K562 (cell line): ENCODE measurements around the gene ESR2. TPM values are rescaled to one million over a fixed set of nuclear protein-coding genes. Genes with fewer than 3 reads are reported as not detected.

Experiments used
- CREB1 ChIP-seq, 2 experiments: sonication (generic) in 1 of 2; formaldehyde crosslinking in 1 of 2; IDR thresholded peaks; 2 replicates each; pipeline versions ENCODE4 v1.6.1 to v1.8.0; 2012 to 2022; ENCODE audit warnings: inconsistent platforms in 1 of 2, mild to moderate bottlenecking in 1 of 2, missing genetic modification reagents in 1 of 2, moderate library complexity in 1 of 2
- HMBOX1 ChIP-seq: sonication (generic); IDR thresholded peaks from 2 replicates; pipeline ENCODE4 v1.6.1; 2016
- MED1 ChIP-seq: sonication (generic); formaldehyde crosslinking; IDR thresholded peaks from 2 replicates; pipeline ENCODE4 v1.8.1; 2023; ENCODE audit warnings: missing genetic modification reagents, borderline replicate concordance
- NFATC3 ChIP-seq: fragments of 450-650 bp; IDR thresholded peaks from 2 replicates; pipeline ENCODE4 v1.6.1; 2017; ENCODE audit warnings: mild to moderate bottlenecking
- RFX7 ChIP-seq: fragments of 250-450 bp; sonication (Bioruptor Pico); IDR thresholded peaks from 2 replicates; pipeline ENCODE4 v1.5.1; 2021; ENCODE audit warnings: mild to moderate bottlenecking
- TFE3 ChIP-seq: fragments of 450-650 bp; formaldehyde crosslinking; IDR thresholded peaks from 2 replicates; pipeline ENCODE4 v1.4.0; 2020; ENCODE audit warnings: mild to moderate bottlenecking, mixed read lengths
- ZBTB49 ChIP-seq: sonication (generic); formaldehyde crosslinking; IDR thresholded peaks from 2 replicates; pipeline ENCODE4 v1.8.0; 2022; ENCODE audit warnings: missing genetic modification reagents, mild to moderate bottlenecking, borderline replicate concordance
- polyA plus RNA-seq, 8 experiments: library from polyadenylated mRNA; depleted of rRNA in 4 of 8; stranded (reverse) in 5 of 8; unstranded in 3 of 8; fragments of >200 nt; fragmentation: Nextera tagmentation in 2 of 8; fragmentation: Illumina TruSeq in 1 of 8; extraction: Ambion mirVana in 2 of 8; extraction: Trizol in 1 of 8; gene quantifications; 2 replicates each; pipeline versions ENCODE4 v1.2.1 to v1.2.3, GENCODE V29; 2011 to 2014; ENCODE audit warnings: inconsistent platforms in 1 of 8, missing spikeins in 1 of 8
- total RNA-seq, 7 experiments: library from RNA; depleted of rRNA in 6 of 7; stranded (reverse); fragments of >200 nt in 6 of 7; fragmentation: Illumina TruSeq in 2 of 7; extraction: Trizol in 2 of 7; gene quantifications; 2 replicates each; pipeline versions ENCODE4 v1.2.1 to v1.2.3, GENCODE V29; 2011 to 2021; ENCODE audit warnings: low replicate concordance in 1 of 7

Gene ESR2
- total and polyA plus RNA-seq, 9 of the 15 experiments (the other 6 are each of a cell fraction or from before 2014, with no cell fraction given): 0.07 to 3.8 (median 2.0) TPM

- TF ChIP-seq TFE3 (CRISPR knock-in tag) (no peak), MED1 (CRISPR knock-in tag) (no peak), RFX7 (CRISPR knock-in tag) (no peak), CREB1 (IDR thresholded peaks at IDR 0.05) (no peak), CREB1 (CRISPR knock-in tag; IDR thresholded peaks at IDR 0.05) (no peak), ZBTB49 (no peak), NFATC3 (no peak), HMBOX1 (no peak)
- TF ChIP-seq, all 486 proteins: peak for 0
These were observed 4.6 kb downstream of the ESR2 start (continued) for GRCh38 chr14:64289571-64289970.
